GM19239 (cell line): ENCODE measurements around the gene CDC42BPA.

Source experiments
- DNase-seq: peaks from one replicate; pipeline ENCODE4 v3.0.0; 2011; ENCODE audit warnings: low spot score; ENCODE audit not compliant: insufficient read length
- FAIRE-seq: peaks from 2 replicates; lab custom pipeline; 2011; peaks lifted over from hg19 to GRCh38; lab: Jason Lieb, UNC

CDC42BPA gene

DNA sequence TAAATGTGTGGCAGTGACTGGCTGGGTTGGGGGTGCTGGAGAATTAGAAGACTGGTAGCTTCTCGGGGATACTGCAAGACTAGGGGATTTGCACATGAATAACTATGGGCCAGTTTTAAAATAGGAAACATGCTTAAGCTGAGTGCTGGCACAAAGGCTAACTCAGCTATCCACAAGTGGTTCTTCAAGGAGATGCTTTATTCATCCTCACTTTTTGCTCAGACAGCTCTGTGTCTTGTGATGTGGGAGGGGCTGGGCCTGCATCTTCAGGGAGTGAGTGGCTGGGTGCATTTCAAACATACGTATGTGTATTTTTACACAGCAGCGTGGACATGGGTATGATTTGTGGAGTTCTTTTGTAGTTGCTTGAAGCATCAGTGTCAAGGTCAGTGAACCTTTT is 375.9 kb downstream of the CDC42BPA start:
- DNase-seq (no peak), FAIRE-seq (no peak)

DNA sequence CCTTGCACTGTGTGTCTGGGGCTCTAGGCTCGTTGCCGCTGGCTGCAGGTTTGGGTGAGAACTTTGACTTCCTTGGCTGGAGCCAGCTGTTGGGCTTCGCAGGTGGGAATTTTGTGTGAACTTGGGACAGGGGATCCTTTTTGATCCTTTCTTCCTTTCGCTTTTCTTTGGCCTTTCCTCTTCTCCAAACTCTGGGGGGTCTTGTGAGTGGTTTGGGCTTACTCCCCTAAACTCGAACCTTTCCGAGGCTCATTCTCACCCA is 377.6 kb downstream of the CDC42BPA start:
- FAIRE-seq (no peak), DNase-seq (no peak)

DNA sequence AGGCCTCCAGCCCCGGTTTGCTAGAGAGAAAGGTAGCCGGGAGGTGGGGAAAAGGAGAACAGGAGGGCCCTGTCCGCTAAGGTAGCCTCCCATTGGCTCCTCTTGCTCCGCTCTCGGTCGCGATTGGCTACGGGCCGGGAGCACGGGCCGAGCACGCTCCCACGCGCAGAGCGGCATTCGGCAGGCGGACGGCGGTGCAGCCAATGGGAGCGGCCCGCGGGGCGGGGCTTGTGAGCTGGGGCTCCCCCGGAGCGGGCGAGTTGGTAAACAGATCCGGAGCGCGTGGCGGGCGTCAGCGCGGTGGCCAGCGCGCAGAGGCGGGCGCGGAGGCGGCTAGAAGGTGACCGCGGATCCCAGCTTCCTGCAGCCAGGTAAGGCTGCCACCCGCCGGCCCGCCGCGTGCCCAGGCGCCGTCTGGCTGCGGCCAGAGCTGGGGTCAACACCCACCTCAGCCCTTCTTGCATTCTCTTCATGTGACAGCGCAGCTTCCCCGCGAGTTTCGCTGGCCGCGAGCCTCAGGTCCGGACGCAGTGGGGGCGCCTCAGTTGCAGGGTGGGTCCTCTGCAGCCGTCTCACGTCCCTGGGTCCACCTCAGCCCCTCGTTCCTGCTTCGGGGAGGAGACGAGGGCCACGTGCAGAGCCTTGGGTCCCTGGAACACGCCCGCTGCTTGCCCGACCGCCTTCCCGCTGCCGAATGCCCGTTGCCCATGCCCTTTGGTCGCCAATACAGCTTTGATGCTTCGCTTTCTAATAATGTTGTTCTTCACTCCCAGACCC is 378.1 kb downstream of the CDC42BPA start, which contains the start of gene COQ8A:
Gene COQ8A, plus strand, starts transcription at position 266 of the 777 bp plus-strand sequence. CDS start 21,092 bp downstream, outside the sequence.
- peak; percentile 89 for FAIRE-seq

More for the DNA sequence above, 378.1 kb downstream of the CDC42BPA start, which contains the start of gene COQ8A:
- DNase-seq: peak; percentile 91
